ENCODE results near the gene KLF11. TPM values are rescaled to one million over a fixed set of nuclear protein-coding genes. Genes with fewer than 3 reads are reported as not detected.
"Not testable (repeated sequence)": the region's sequence is repeated elsewhere in the genome, so short reads cannot be mapped to it uniquely, and the experiment has no call there.

The KLF11 gene
- total and polyA plus RNA-seq, 4 experiments from 2014 or later: 7.0 to 9.8 (median 7.9) TPM

GRCh38 chr2:10009811-10010781, 33.3 kb upstream of the KLF11 start:
- Mint-ChIP-seq H3K27ac (no peak overlapping the region), H3K4me1 (peaks cover 0 to 1% (median 0%) of the 10 kb centered on the region in 4 donors), H3K9me3 (no peaks in the 10 kb centered on the region), H3K36me3 (no peaks in the 10 kb centered on the region), H3K4me3 (no peak overlapping the region), H3K27me3 (peaks cover 5 to 14% of the 10 kb centered on the region in 2 donors)
- intact Hi-C loops (cut with micrococcal nuclease): no loop called here
- no peak for DNase-seq
- POLR2A ChIA-PET (ENCODE audit: partially characterized antibody): no interaction called here
- H3K27me3 ChIP-seq (ENCODE audit: insufficient read depth, low read length): no peaks in the 10 kb centered on the region
- no peaks in the 10 kb centered on the region for H3K4me1 ChIP-seq (ENCODE audit: insufficient read depth, low read length)
- H3K9me3 ChIP-seq (ENCODE audit: control insufficient read depth in 1 of 2, low read length in 2 of 2): no peaks in the 10 kb centered on the region
- CTCF ChIA-PET (ENCODE audit: partially characterized antibody): interaction anchor here (2.4 kb wide), 1 partner anchor 26 kb away, joined by 7 read pairs; no protein-coding TSS in a partner anchor
- no peak overlapping the region for H3K27ac ChIP-seq (ENCODE audit: low read depth, low read length)
- H3K36me3 ChIP-seq (ENCODE audit: insufficient read depth, low read length): no peaks in the 10 kb centered on the region
- H3K4me3 ChIP-seq (ENCODE audit: low read length in 2 of 2): no peak overlapping the region

GRCh38 chr2:10010861-10011605, 32.3 kb upstream of the KLF11 start:
- H3K9me3 Mint-ChIP-seq; intact Hi-C loops (cut with micrococcal nuclease); H3K9me3 ChIP-seq (ENCODE audit: control insufficient read depth in 1 of 2, low read length in 2 of 2); H3K36me3 Mint-ChIP-seq; DNase-seq; H3K4me1 ChIP-seq (ENCODE audit: insufficient read depth, low read length); H3K4me1 Mint-ChIP-seq; H3K27ac Mint-ChIP-seq; H3K36me3 ChIP-seq (ENCODE audit: insufficient read depth, low read length); CTCF ChIA-PET (ENCODE audit: partially characterized antibody); H3K4me3 Mint-ChIP-seq; POLR2A ChIA-PET (ENCODE audit: partially characterized antibody); H3K27ac ChIP-seq (ENCODE audit: low read depth, low read length); H3K4me3 ChIP-seq (ENCODE audit: low read length in 2 of 2); H3K27me3 ChIP-seq (ENCODE audit: insufficient read depth, low read length): not testable (repeated sequence)
- H3K27me3 Mint-ChIP-seq: peaks cover 5 to 14% of the 10 kb centered on the region in 2 donors

DNA sequence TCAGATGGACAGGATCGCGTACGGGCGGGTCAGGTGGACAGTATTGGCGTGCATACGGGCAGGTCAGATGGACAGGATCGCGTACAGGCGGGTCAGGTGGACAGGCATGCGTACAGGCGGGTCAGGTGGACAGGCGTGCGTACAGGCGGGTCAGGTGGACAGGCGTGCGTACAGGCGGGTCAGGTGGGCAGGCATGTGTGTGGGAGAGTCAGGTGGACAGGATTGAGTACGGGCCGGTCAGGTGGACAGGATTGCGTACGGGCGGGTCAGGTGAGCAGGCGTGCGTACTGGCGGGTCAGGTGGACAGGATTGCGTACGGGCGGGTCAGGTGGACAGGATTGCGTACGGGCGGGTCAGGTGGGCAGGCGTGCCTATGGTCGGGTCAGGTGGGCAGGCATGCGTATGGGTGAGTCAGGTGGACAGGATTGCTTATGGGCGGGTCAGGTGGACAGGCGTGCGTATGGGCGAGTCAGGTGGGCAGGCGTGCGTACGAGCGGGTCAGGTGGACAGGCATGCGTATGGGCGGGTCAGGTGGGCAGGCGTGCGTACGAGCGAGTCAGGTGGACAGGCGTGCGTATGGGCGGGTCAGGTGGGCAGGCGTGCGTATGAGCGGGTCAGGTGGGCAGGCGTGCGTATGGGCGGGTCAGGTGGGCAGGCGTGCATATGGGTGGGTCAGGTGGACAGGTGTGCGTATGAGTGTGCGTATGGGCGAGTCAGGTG, 31.6 kb upstream of the KLF11 start:
- H3K27ac ChIP-seq (ENCODE audit: low read depth, low read length); H3K9me3 Mint-ChIP-seq; H3K27ac Mint-ChIP-seq; H3K4me3 ChIP-seq (ENCODE audit: low read length in 2 of 2); H3K27me3 ChIP-seq (ENCODE audit: insufficient read depth, low read length); H3K36me3 Mint-ChIP-seq; DNase-seq; POLR2A ChIA-PET (ENCODE audit: partially characterized antibody); H3K9me3 ChIP-seq (ENCODE audit: control insufficient read depth in 1 of 2, low read length in 2 of 2); H3K4me1 ChIP-seq (ENCODE audit: insufficient read depth, low read length); H3K4me1 Mint-ChIP-seq; H3K36me3 ChIP-seq (ENCODE audit: insufficient read depth, low read length); intact Hi-C loops (cut with micrococcal nuclease); H3K4me3 Mint-ChIP-seq; CTCF ChIA-PET (ENCODE audit: partially characterized antibody): not testable (repeated sequence)
- H3K27me3 Mint-ChIP-seq: peaks cover 5 to 14% of the 10 kb centered on the region in 2 donors

DNA sequence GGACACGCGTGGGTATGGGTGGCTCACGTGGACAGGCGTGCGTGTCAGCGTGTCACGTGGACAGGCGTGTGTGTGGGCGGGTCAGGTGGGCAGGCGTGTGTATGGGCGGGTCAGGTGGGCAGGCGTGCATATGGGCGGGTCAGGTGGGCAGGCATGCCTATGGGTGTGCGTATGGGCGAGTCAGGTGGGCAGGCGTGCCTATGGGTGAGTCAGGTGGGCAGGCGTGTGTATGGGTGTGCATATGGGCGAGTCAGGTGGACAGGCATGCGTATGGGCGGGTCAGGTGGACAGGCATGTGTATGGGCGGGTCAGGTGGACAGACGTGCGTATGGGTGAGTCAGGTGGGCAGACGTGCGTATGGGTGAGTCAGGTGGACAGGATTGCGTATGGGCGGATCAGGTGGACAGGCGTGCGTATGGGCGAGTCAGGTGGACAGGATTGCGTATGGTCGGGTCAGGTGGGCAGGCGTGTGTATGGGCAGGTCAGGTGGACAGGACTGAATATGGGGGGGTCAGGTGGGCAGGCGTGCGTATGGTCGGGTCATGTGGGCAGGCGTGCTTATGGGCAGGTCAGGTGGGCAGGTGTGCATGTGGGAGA, 30.9 kb upstream of the KLF11 start:
- H3K27ac Mint-ChIP-seq; H3K36me3 ChIP-seq (ENCODE audit: insufficient read depth, low read length); H3K9me3 ChIP-seq (ENCODE audit: control insufficient read depth in 1 of 2, low read length in 2 of 2); H3K36me3 Mint-ChIP-seq; H3K27ac ChIP-seq (ENCODE audit: low read depth, low read length); POLR2A ChIA-PET (ENCODE audit: partially characterized antibody); CTCF ChIA-PET (ENCODE audit: partially characterized antibody); H3K4me3 Mint-ChIP-seq; intact Hi-C loops (cut with micrococcal nuclease); H3K4me1 ChIP-seq (ENCODE audit: insufficient read depth, low read length); H3K4me1 Mint-ChIP-seq; H3K4me3 ChIP-seq (ENCODE audit: low read length in 2 of 2); DNase-seq; H3K27me3 ChIP-seq (ENCODE audit: insufficient read depth, low read length): not testable (repeated sequence)
- Mint-ChIP-seq H3K9me3 (peaks cover 0 to 11% (median 3%) of the 10 kb centered on the region in 8 donors), H3K27me3 (peaks cover 2 to 14% of the 10 kb centered on the region in 2 donors)

- Mint-ChIP-seq H3K4me1 (peaks cover 0 to 1% (median under 1%) of the 10 kb centered on the region in 4 donors), H3K27me3 (peaks cover 2 to 11% of the 10 kb centered on the region in 2 donors), H3K36me3 (peaks cover 0 to 2% of the 10 kb centered on the region in 2 donors), H3K4me3 (no peak overlapping the region), H3K27ac (no peak overlapping the region), H3K9me3 (peaks cover 0 to 13% (median 4%) of the 10 kb centered on the region in 8 donors)
- ChIA-PET CTCF (ENCODE audit: partially characterized antibody) (no interaction called here), POLR2A (ENCODE audit: partially characterized antibody) (no interaction called here)
- Histone ChIP-seq H3K27me3 (ENCODE audit: insufficient read depth, low read length) (no peaks in the 10 kb centered on the region), H3K4me3 (ENCODE audit: low read length in 2 of 2) (no peak overlapping the region), H3K4me1 (ENCODE audit: insufficient read depth, low read length) (no peaks in the 10 kb centered on the region), H3K9me3 (ENCODE audit: control insufficient read depth in 1 of 2, low read length in 2 of 2) (no peaks in the 10 kb centered on the region), H3K36me3 (ENCODE audit: insufficient read depth, low read length) (no peaks in the 10 kb centered on the region), H3K27ac (ENCODE audit: low read depth, low read length) (no peak overlapping the region)
- intact Hi-C loops (cut with micrococcal nuclease): no loop called here
- no peak for DNase-seq
Measured at GRCh38 chr2:10012963-10013461, 30.3 kb upstream of the KLF11 start.

GRCh38 chr2:10013651-10014417, 29.5 kb upstream of the KLF11 start:
- H3K4me1 ChIP-seq (ENCODE audit: insufficient read depth, low read length); intact Hi-C loops (cut with micrococcal nuclease); H3K4me3 Mint-ChIP-seq; POLR2A ChIA-PET (ENCODE audit: partially characterized antibody); H3K4me3 ChIP-seq (ENCODE audit: low read length in 2 of 2); H3K27me3 ChIP-seq (ENCODE audit: insufficient read depth, low read length); H3K36me3 ChIP-seq (ENCODE audit: insufficient read depth, low read length); H3K4me1 Mint-ChIP-seq; H3K36me3 Mint-ChIP-seq; DNase-seq; CTCF ChIA-PET (ENCODE audit: partially characterized antibody); H3K27me3 Mint-ChIP-seq; H3K27ac ChIP-seq (ENCODE audit: low read depth, low read length); H3K9me3 ChIP-seq (ENCODE audit: control insufficient read depth in 1 of 2, low read length in 2 of 2); H3K27ac Mint-ChIP-seq: not testable (repeated sequence)
- H3K9me3 Mint-ChIP-seq: peaks cover 0 to 13% (median 4%) of the 10 kb centered on the region in 8 donors
